ENCODE data around the gene KCNN4. TPM values are rescaled to one million over a fixed set of nuclear protein-coding genes. Genes with fewer than 3 reads are reported as not detected.

KCNN4 gene
- total RNA-seq, 2 experiments from 2014 or later = 71.7 to 72.3 TPM

DNA sequence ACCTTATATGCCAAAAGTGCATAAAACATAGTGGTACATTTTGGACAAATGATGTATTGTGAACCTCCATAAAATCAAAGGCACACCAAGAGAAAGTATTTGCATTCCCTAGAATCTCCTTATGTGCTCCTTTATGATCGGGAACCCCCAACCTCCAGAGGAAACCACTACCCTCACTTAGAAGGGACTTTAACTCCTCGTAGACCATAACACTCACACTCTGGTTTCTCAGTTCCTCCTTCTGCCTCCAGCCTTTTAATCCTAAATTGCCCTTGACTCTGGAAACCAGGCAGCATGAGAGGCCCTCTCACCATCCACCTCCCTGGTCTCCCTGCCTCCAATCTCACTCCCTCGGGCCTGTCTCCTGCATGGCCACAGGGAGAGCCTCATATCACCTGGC is 9.8 kb upstream of the KCNN4 start:
- H3K4me1 Mint-ChIP-seq = peaks cover 3% of the 10 kb centered on the region
- H3K4me3 Mint-ChIP-seq = no peak overlapping the region
- CTCF ChIA-PET = no interaction called here
- H3K27me3 Mint-ChIP-seq = peaks cover 5% of the 10 kb centered on the region
- DNase-seq = no peak
- POLR2A ChIA-PET = no interaction called here
- H3K36me3 Mint-ChIP-seq (ENCODE audit: low read depth) = no peaks in the 10 kb centered on the region
- no peak overlapping the region for H3K27ac Mint-ChIP-seq
- no peaks in the 10 kb centered on the region for H3K9me3 Mint-ChIP-seq

DNA sequence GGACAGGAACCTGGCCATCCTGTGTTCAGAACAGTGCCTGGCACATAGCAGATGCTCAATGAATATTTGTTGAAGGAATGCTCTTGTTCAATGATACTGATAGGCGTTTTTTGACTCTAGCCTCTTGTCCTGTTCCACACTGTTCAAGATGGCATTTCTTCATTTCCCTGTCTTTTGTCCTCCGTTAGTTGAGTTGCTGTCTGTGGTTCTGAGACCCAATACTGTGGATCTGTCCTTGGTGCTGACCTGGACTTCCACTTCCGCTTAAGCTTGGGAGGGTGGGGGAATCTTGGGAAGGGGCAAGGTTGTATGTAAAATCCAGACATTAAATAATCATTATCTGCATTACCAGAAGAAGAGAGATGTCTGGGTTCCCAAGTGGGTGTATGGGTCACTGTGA is 8.3 kb upstream of the KCNN4 start:
- ChIA-PET CTCF (interaction anchor here (3.0 kb wide), 1 partner anchor 44 kb away, joined by 13 read pairs; no protein-coding TSS in a partner anchor), POLR2A (no interaction called here)
- Mint-ChIP-seq H3K36me3 (ENCODE audit: low read depth) (no peaks in the 10 kb centered on the region), H3K4me1 (peaks cover 15% of the 10 kb centered on the region), H3K27ac (no peak overlapping the region), H3K27me3 (peaks cover 5% of the 10 kb centered on the region), H3K4me3 (no peak overlapping the region), H3K9me3 (no peaks in the 10 kb centered on the region)
- DNase-seq = no peak

- Mint-ChIP-seq H3K27me3 (peaks cover 5% of the 10 kb centered on the region), H3K9me3 (no peaks in the 10 kb centered on the region), H3K4me1 (peaks cover 39% of the 10 kb centered on the region), H3K36me3 (ENCODE audit: low read depth) (peaks cover 7% of the 10 kb centered on the region), H3K27ac (no peak overlapping the region), H3K4me3 (no peak overlapping the region)
- no peak for DNase-seq
- ChIA-PET POLR2A (interaction anchor here (1.0 to 1.7 kb wide), 2 partner anchors 22 to 33 kb away, joined by 3 to 4 read pairs; no protein-coding TSS in a partner anchor), CTCF (interaction anchor here (1.4 to 3.0 kb wide), 3 partner anchors 18 to 41 kb away, joined by 4 to 13 read pairs (median 8); no protein-coding TSS in a partner anchor)
Measured at GRCh38 chr19:43786665-43787064, 5.9 kb upstream of the KCNN4 start.

DNA sequence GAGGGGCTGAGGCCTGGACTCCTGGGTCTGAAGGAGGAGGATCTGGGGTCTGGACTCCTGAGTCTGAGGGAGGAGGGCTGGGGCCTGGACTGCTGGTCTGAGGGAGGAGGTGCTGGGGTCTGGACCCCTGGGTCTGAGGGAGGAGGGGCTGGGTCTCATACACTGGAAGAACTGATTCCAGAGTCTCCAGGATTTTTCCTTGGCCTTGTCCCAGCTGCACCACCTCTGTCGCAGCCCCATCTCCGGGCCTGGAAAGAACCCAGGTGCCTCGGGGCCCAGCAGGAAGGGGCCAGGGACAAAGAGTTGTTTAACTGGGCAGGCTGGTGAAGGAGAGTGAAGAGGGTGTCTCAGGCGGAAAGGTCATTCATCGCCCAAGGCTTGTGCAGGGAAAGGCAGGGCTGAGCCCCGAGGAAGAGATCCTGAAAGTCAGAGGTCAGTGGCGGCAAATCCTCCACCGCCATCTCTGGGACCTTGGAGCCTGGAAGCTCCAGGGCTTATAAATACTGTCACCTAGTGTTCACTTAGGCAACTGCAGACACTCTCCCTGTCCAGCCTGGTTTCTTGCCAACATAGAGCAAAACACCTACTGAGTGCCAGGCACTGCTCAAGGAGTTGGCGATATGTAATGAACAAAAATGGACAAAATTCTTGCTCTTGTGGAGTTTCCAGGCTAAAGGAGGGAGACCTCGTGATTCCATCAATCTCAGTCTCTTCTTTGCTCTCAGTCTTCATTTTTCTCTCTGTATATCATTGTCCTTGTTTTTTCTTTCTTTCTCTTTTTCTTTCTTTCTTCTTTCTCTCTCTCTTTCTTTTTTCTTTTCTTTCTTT is 4.4 kb upstream of the KCNN4 start:
- ChIA-PET POLR2A (interaction anchor here (0.7 to 9.4 kb wide), 6 partner anchors 9 to 190 kb away, joined by 3 to 152 read pairs (median 10); partner anchors contain the start of genes IRGQ and SMG9), CTCF (interaction anchor here (0.6 to 1.9 kb wide), 10 partner anchors 9 to 190 kb away, joined by 3 to 35 read pairs (median 4); partner anchors contain the start of gene ZNF576)
- Mint-ChIP-seq H3K36me3 (ENCODE audit: low read depth) (peaks cover 7% of the 10 kb centered on the region), H3K4me3 (peak overlapping the region; percentile 18), H3K9me3 (no peaks in the 10 kb centered on the region), H3K27ac (peak overlapping the region; percentile 89), H3K27me3 (peaks cover 5% of the 10 kb centered on the region), H3K4me1 (peaks cover 46% of the 10 kb centered on the region)
- DNase-seq = peak; percentile 65

DNA sequence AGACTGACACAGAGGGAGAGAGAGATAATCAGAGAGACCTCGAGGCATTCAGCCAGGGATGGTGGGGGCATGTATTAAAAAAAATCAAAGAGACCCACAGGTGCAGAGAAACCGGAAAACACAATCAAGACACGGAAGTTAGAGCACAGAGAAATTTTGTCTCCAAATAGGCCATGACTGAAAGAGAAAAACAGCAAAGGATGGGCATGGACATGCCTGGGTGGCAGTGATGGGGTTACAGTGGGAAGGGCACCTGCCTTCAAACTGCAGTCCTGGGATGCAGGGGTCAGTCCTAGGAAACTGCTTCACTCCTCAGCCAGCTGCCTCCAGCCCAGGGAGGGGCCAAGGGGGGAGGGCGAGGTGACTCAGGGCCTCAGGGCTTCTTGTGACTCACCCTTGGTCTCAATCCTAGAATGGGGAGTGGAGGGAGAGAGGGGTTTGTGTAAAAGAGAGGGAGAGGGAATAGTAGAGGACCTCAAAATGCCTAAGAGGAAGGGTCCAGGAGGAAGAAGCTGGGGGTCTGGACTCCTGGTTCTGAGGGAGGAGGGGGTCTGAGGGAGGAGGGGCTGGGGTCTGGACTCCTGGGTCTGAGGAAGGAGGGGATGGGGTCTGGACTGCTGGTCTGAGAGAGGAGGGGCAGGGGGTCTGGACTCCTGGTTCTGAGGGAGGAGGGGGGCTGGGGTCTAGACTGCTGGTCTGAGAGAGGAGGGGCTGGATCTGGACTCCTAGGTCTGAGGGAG is 3.6 kb upstream of the KCNN4 start:
- Mint-ChIP-seq H3K27me3 (peaks cover 5% of the 10 kb centered on the region), H3K4me3 (peak overlapping the region; percentile 64), H3K9me3 (no peaks in the 10 kb centered on the region), H3K36me3 (ENCODE audit: low read depth) (peaks cover 13% of the 10 kb centered on the region), H3K4me1 (peaks cover 52% of the 10 kb centered on the region), H3K27ac (peak overlapping the region; percentile 89)
- ChIA-PET CTCF (interaction anchor here (0.6 to 1.9 kb wide), 9 partner anchors 14 to 190 kb away, joined by 3 to 35 read pairs (median 4); partner anchors contain the start of gene ZNF576), POLR2A (interaction anchor here (0.7 to 9.4 kb wide), 5 partner anchors 9 to 189 kb away, joined by 3 to 152 read pairs (median 16); partner anchors contain the start of genes IRGQ and SMG9)
- peak; percentile 72 for DNase-seq

- Mint-ChIP-seq H3K27ac (peak overlapping the region; percentile 89), H3K4me3 (peak overlapping the region; percentile 64), H3K27me3 (no peaks in the 10 kb centered on the region), H3K36me3 (ENCODE audit: low read depth) (peaks cover 17% of the 10 kb centered on the region), H3K9me3 (no peaks in the 10 kb centered on the region), H3K4me1 (peaks cover 60% of the 10 kb centered on the region)
- ChIA-PET POLR2A (interaction anchor here (2.3 to 9.4 kb wide), 2 partner anchors 16 to 38 kb away, joined by 16 to 152 read pairs; no protein-coding TSS in a partner anchor), CTCF (interaction anchor here (1.4 to 8.6 kb wide), 2 partner anchors 17 to 115 kb away, joined by 3 to 124 read pairs; no protein-coding TSS in a partner anchor)
- DNase-seq = no peak
Measured at GRCh38 chr19:43783636-43784035, 2.9 kb upstream of the KCNN4 start.

GRCh38 chr19:43782689-43783231 is 2.0 kb upstream of the KCNN4 start:
- Mint-ChIP-seq H3K4me1 (peaks cover 69% of the 10 kb centered on the region), H3K4me3 (peak overlapping the region; percentile 72), H3K36me3 (ENCODE audit: low read depth) (peaks cover 24% of the 10 kb centered on the region), H3K27ac (peak overlapping the region; percentile 92), H3K9me3 (no peaks in the 10 kb centered on the region), H3K27me3 (no peaks in the 10 kb centered on the region)
- POLR2A ChIA-PET = interaction anchor here (9.4 kb wide), 1 partner anchor 15 kb away, joined by 152 read pairs; no protein-coding TSS in a partner anchor
- DNase-seq = no peak
- CTCF ChIA-PET = interaction anchor here (8.6 kb wide), 1 partner anchor 16 kb away, joined by 124 read pairs; no protein-coding TSS in a partner anchor

DNA sequence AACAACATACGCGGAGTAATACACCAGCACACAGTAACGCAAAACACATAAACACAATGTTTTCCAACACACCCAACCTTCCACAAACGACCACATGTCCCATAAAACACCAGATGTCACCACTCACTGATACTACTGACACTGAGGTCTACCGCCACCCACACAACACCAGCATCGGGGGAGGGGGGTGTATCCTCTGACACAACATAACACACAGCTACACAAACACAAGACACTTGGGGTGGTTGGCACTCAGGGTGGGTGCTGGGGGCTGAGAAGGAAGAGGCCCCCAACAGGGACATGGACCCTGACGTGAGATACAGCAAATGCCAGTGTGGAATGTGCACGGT is 1.5 kb upstream of the KCNN4 start:
- Mint-ChIP-seq H3K4me3 (peak overlapping the region; percentile 72), H3K36me3 (ENCODE audit: low read depth) (peaks cover 27% of the 10 kb centered on the region), H3K27me3 (no peaks in the 10 kb centered on the region), H3K27ac (peak overlapping the region; percentile 92), H3K9me3 (no peaks in the 10 kb centered on the region), H3K4me1 (peaks cover 73% of the 10 kb centered on the region)
- ChIA-PET POLR2A (interaction anchor here (1.2 to 9.4 kb wide), 3 partner anchors 15 to 343 kb away, joined by 3 to 152 read pairs (median 149); partner anchors contain the start of gene SMG9), CTCF (interaction anchor here (1.8 to 8.6 kb wide), 2 partner anchors 15 to 28 kb away, joined by 10 to 124 read pairs; partner anchors contain the start of gene SMG9)
- DNase-seq = no peak

- Mint-ChIP-seq H3K4me1 (peaks cover 79% of the 10 kb centered on the region), H3K36me3 (ENCODE audit: low read depth) (peaks cover 31% of the 10 kb centered on the region), H3K9me3 (no peaks in the 10 kb centered on the region), H3K4me3 (peak overlapping the region; percentile 72), H3K27ac (peak overlapping the region; percentile 92), H3K27me3 (no peaks in the 10 kb centered on the region)
- POLR2A ChIA-PET = interaction anchor here (1.2 to 9.4 kb wide), 5 partner anchors 14 to 343 kb away, joined by 3 to 152 read pairs (median 18); partner anchors contain the start of genes PLAUR and SMG9
- CTCF ChIA-PET = interaction anchor here (1.3 to 8.6 kb wide), 4 partner anchors 15 to 187 kb away, joined by 3 to 124 read pairs (median 6); partner anchors contain the start of gene SMG9
- DNase-seq = no peak
Measured at GRCh38 chr19:43781630-43782310, 997 bp upstream of the KCNN4 start.

DNA sequence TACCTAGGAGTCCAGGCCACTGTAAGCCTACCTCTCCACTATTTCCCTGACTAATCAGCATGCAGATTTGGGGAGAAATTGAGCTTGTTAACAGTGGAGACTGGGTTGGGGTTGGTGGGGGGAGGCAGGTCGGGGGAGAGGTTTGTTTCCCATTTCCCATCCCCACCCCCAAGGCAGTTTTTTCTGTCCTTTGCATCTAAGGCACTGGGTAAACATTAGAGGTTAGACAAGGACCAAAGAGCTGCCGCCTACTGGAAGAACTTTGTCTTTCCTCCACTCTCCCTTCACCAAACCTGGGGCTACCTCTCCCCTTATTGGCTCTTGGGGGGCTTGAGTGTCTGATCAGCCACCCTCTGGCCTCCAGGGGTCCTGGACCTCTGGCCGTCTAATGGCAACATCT is 953 bp downstream of the KCNN4 start:
- peaks cover 46% of the 10 kb centered on the region for H3K36me3 Mint-ChIP-seq (ENCODE audit: low read depth)
- POLR2A ChIA-PET = interaction anchor here (1.1 to 9.4 kb wide), 6 partner anchors 8 to 111 kb away, joined by 3 to 152 read pairs (median 12); partner anchors contain the start of genes PLAUR and SMG9
- CTCF ChIA-PET = interaction anchor here (0.6 to 8.6 kb wide), 7 partner anchors 13 to 344 kb away, joined by 3 to 124 read pairs (median 4); partner anchors contain the start of gene SMG9
- H3K4me3 Mint-ChIP-seq = peak overlapping the region; percentile 72
- H3K27me3 Mint-ChIP-seq = no peaks in the 10 kb centered on the region
- H3K27ac Mint-ChIP-seq = peak overlapping the region; percentile 92
- H3K9me3 Mint-ChIP-seq = no peaks in the 10 kb centered on the region
- peaks cover 85% of the 10 kb centered on the region for H3K4me1 Mint-ChIP-seq
- DNase-seq = no peak

- peaks cover 79% of the 10 kb centered on the region for H3K4me1 Mint-ChIP-seq
- peaks cover 48% of the 10 kb centered on the region for H3K36me3 Mint-ChIP-seq (ENCODE audit: low read depth)
- POLR2A ChIA-PET = interaction anchor here (1.1 to 9.4 kb wide), 6 partner anchors 12 to 110 kb away, joined by 3 to 152 read pairs (median 12); partner anchors contain the start of genes PLAUR and SMG9
- CTCF ChIA-PET = interaction anchor here (0.7 to 8.6 kb wide), 8 partner anchors 12 to 111 kb away, joined by 3 to 124 read pairs (median 8); partner anchors contain the start of gene SMG9
- peak overlapping the region; percentile 92 for H3K27ac Mint-ChIP-seq
- no peaks in the 10 kb centered on the region for H3K9me3 Mint-ChIP-seq
- DNase-seq = no peak
- H3K4me3 Mint-ChIP-seq = peak overlapping the region; percentile 72
- H3K27me3 Mint-ChIP-seq = no peaks in the 10 kb centered on the region
Measured at GRCh38 chr19:43779147-43779819, 1.5 kb downstream of the KCNN4 start.

Data from activated CD4-positive, alpha-beta memory T cell treated with anti-CD3 and anti-CD28 coated beads, Interleukin-2, amount 10 ng/mL, durations not matched to agents 7 days and 5 days (primary cell).